ENCODE results near the gene TCF4.

GRCh38 chr18:55447672-55448018 lies 140.3 kb downstream of the TCF4 start:
- TF ChIP-seq EZH2 (IDR thresholded peaks at IDR 0.05) (no peak), POLR2AphosphoS5 (IDR thresholded peaks at IDR 0.05; ENCODE audit: borderline replicate concordance, low read depth, low read length) (no peak), FOXP2 (optimal IDR thresholded peaks at IDR 0.05; ENCODE audit: control extremely low read depth, extremely low read length, insufficient read depth) (no peak)
